SU-DHL-6 (cell line): Measurements from ENCODE around the gene NOS1AP.

Experiments
- EZH2phosphoT487 ChIP-seq: fragments of 200-600 bp; sonication (generic), shearing (Covaris generic); conservative IDR thresholded peaks from 2 replicates; pipeline ENCODE4 v1.6.1; 2018; ENCODE audit warnings: mild to moderate bottlenecking, antibody characterized with exemption, low read length, moderate library complexity, mixed read lengths
- TF ChIP-seq, protein P1 (sequence below): fragments of 200-600 bp; sonication (generic); IDR thresholded peaks from one replicate; pipeline ENCODE4 v1.5.1; 2017; ENCODE audit warnings: antibody characterized with exemption, mild to moderate bottlenecking, low read length, moderate library complexity; ENCODE audit not compliant: insufficient read depth, poor library complexity, severe bottlenecking

DNA sequence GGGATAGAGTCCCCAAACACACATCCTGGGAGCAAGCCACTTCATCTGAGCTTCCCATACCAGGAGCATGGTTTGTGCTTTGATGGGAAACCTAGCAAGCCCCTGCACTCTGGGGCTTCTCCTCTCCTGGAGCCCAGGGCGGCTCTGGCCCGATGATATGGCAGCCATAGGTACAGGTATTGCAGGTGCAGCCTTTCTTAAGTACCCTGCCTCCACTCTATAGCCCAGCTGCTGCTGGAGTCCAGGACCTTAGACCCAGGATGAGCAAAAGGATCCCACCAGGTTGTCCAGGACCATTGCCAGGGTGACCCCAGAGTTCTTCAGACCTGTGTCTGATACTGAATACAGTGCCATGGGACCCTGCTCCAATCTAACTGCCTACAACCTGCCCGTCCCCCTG lies 316.2 kb downstream of the NOS1AP start:
- TF ChIP-seq, protein P1, sequence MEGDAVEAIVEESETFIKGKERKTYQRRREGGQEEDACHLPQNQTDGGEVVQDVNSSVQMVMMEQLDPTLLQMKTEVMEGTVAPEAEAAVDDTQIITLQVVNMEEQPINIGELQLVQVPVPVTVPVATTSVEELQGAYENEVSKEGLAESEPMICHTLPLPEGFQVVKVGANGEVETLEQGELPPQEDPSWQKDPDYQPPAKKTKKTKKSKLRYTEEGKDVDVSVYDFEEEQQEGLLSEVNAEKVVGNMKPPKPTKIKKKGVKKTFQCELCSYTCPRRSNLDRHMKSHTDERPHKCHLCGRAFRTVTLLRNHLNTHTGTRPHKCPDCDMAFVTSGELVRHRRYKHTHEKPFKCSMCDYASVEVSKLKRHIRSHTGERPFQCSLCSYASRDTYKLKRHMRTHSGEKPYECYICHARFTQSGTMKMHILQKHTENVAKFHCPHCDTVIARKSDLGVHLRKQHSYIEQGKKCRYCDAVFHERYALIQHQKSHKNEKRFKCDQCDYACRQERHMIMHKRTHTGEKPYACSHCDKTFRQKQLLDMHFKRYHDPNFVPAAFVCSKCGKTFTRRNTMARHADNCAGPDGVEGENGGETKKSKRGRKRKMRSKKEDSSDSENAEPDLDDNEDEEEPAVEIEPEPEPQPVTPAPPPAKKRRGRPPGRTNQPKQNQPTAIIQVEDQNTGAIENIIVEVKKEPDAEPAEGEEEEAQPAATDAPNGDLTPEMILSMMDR = no peak
- TF ChIP-seq EZH2phosphoT487 = no peak
